ENCODE data around the gene MSI2.

Gene MSI2

GRCh38 chr17:57527221-57528057 lies 271.1 kb downstream of the MSI2 start:
- H3K9ac ChIP-seq (ENCODE audit: insufficient read length, low read depth), result no peak overlapping the region
- no peaks in the 10 kb centered on the region for H3K27me3 ChIP-seq (ENCODE audit: insufficient read depth, insufficient read length)
- no peaks in the 10 kb centered on the region for H3K9me3 ChIP-seq (ENCODE audit: insufficient read depth, low read length)
- DNase-seq (ENCODE audit: low read depth, low spot score), result no peak
- H3K4me3 ChIP-seq (ENCODE audit: insufficient read length, low read depth), result no peak overlapping the region
- TF ChIP-seq YY1 (IDR thresholded peaks at IDR 0.05; ENCODE audit: insufficient read depth, insufficient read length) (no peak), SUZ12 (IDR thresholded peaks at IDR 0.05; ENCODE audit: extremely low read depth, insufficient read depth, insufficient read length) (no peak), ZNF274 (IDR thresholded peaks at IDR 0.05; ENCODE audit: low read depth, low read length) (no peak)
- H3K4me1 ChIP-seq (ENCODE audit: insufficient read depth, insufficient read length), result peaks cover 13% of the 10 kb centered on the region
- peaks cover under 1% of the 10 kb centered on the region for H3K36me3 ChIP-seq (ENCODE audit: insufficient read depth, insufficient read length, low read length)

- Histone ChIP-seq H3K4me1 (ENCODE audit: insufficient read depth, insufficient read length) (peaks cover 15% of the 10 kb centered on the region), H3K9me3 (ENCODE audit: insufficient read depth, low read length) (no peaks in the 10 kb centered on the region), H3K36me3 (ENCODE audit: insufficient read depth, insufficient read length, low read length) (peaks cover 7% of the 10 kb centered on the region), H3K27me3 (ENCODE audit: insufficient read depth, insufficient read length) (no peaks in the 10 kb centered on the region), H3K4me3 (ENCODE audit: insufficient read length, low read depth) (no peak overlapping the region), H3K9ac (ENCODE audit: insufficient read length, low read depth) (no peak overlapping the region)
- no peak for TF ChIP-seq SUZ12 (IDR thresholded peaks at IDR 0.05; ENCODE audit: extremely low read depth, insufficient read depth, insufficient read length)
- no peak for TF ChIP-seq YY1 (IDR thresholded peaks at IDR 0.05; ENCODE audit: insufficient read depth, insufficient read length)
- TF ChIP-seq ZNF274 (IDR thresholded peaks at IDR 0.05; ENCODE audit: low read depth, low read length), result no peak
- no peak for DNase-seq (ENCODE audit: low read depth, low spot score)
These were observed 271.7 kb downstream of the MSI2 start for GRCh38 chr17:57528058-57528451.

DNA sequence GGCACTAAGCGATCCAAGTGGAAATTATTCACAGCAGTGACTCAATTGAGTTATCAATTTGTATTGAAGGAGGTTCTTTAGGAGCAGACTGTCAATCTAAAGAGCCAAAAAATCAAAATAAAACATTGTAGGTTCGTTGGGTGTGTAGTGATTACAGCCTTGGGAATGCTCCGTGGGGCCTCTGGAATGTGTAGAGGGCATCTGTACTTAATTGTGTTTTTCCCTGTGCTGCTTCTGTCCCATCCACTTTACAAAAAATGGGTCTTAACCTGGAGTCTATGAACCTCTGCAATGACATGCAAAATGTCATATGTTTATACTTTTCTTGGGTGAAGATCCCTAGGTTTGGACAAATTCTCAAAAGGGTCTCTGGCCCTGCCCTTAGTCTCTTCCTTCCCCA lies 273.7 kb downstream of the MSI2 start:
- Histone ChIP-seq H3K9me3 (ENCODE audit: insufficient read depth, low read length) (no peaks in the 10 kb centered on the region), H3K4me3 (ENCODE audit: insufficient read length, low read depth) (no peak overlapping the region), H3K36me3 (ENCODE audit: insufficient read depth, insufficient read length, low read length) (peaks cover 8% of the 10 kb centered on the region), H3K27me3 (ENCODE audit: insufficient read depth, insufficient read length) (no peaks in the 10 kb centered on the region), H3K4me1 (ENCODE audit: insufficient read depth, insufficient read length) (peaks cover 17% of the 10 kb centered on the region), H3K9ac (ENCODE audit: insufficient read length, low read depth) (no peak overlapping the region)
- no peak for DNase-seq (ENCODE audit: low read depth, low spot score)
- no peak for TF ChIP-seq YY1 (IDR thresholded peaks at IDR 0.05; ENCODE audit: insufficient read depth, insufficient read length)
- no peak for TF ChIP-seq ZNF274 (IDR thresholded peaks at IDR 0.05; ENCODE audit: low read depth, low read length)
- no peak for TF ChIP-seq SUZ12 (IDR thresholded peaks at IDR 0.05; ENCODE audit: extremely low read depth, insufficient read depth, insufficient read length)

- TF ChIP-seq ZNF274 (IDR thresholded peaks at IDR 0.05; ENCODE audit: low read depth, low read length), result no peak
- TF ChIP-seq YY1 (IDR thresholded peaks at IDR 0.05; ENCODE audit: insufficient read depth, insufficient read length), result no peak
- TF ChIP-seq SUZ12 (IDR thresholded peaks at IDR 0.05; ENCODE audit: extremely low read depth, insufficient read depth, insufficient read length), result no peak
- peaks cover 8% of the 10 kb centered on the region for H3K36me3 ChIP-seq (ENCODE audit: insufficient read depth, insufficient read length, low read length)
- peaks cover 19% of the 10 kb centered on the region for H3K4me1 ChIP-seq (ENCODE audit: insufficient read depth, insufficient read length)
- no peak overlapping the region for H3K4me3 ChIP-seq (ENCODE audit: insufficient read length, low read depth)
- H3K27me3 ChIP-seq (ENCODE audit: insufficient read depth, insufficient read length), result no peaks in the 10 kb centered on the region
- H3K9me3 ChIP-seq (ENCODE audit: insufficient read depth, low read length), result no peaks in the 10 kb centered on the region
- no peak for DNase-seq (ENCODE audit: low read depth, low spot score)
- no peak overlapping the region for H3K9ac ChIP-seq (ENCODE audit: insufficient read length, low read depth)
These were observed 274.2 kb downstream of the MSI2 start for GRCh38 chr17:57530508-57530907.

DNA sequence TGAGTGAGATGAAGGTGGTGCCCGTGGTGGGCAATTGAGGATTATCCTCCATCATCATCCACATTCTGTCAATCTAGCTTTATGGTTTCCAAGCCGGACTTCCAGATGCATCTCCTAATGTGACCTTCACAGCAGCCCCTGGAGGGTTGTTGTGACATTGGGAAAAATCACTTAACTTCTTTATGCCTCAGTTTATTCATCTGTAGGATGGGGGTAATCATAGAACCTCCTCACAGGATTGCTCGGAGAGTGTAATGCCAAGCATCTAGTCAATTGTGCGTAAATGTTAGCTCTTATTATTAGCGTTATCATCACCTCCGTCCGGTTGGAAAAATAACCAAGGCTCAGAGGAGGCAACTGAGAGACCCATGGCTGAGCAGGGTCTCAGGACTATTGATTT lies 274.8 kb downstream of the MSI2 start:
- no peak for DNase-seq (ENCODE audit: low read depth, low spot score)
- Histone ChIP-seq H3K27me3 (ENCODE audit: insufficient read depth, insufficient read length) (no peaks in the 10 kb centered on the region), H3K9me3 (ENCODE audit: insufficient read depth, low read length) (no peaks in the 10 kb centered on the region), H3K9ac (ENCODE audit: insufficient read length, low read depth) (no peak overlapping the region), H3K4me1 (ENCODE audit: insufficient read depth, insufficient read length) (peaks cover 19% of the 10 kb centered on the region), H3K36me3 (ENCODE audit: insufficient read depth, insufficient read length, low read length) (peaks cover 8% of the 10 kb centered on the region), H3K4me3 (ENCODE audit: insufficient read length, low read depth) (no peak overlapping the region)
- TF ChIP-seq ZNF274 (IDR thresholded peaks at IDR 0.05; ENCODE audit: low read depth, low read length), result no peak
- TF ChIP-seq YY1 (IDR thresholded peaks at IDR 0.05; ENCODE audit: insufficient read depth, insufficient read length), result no peak
- no peak for TF ChIP-seq SUZ12 (IDR thresholded peaks at IDR 0.05; ENCODE audit: extremely low read depth, insufficient read depth, insufficient read length)

- peaks cover 8% of the 10 kb centered on the region for H3K36me3 ChIP-seq (ENCODE audit: insufficient read depth, insufficient read length, low read length)
- TF ChIP-seq ZNF274 (IDR thresholded peaks at IDR 0.05; ENCODE audit: low read depth, low read length), result no peak
- no peak for TF ChIP-seq YY1 (IDR thresholded peaks at IDR 0.05; ENCODE audit: insufficient read depth, insufficient read length)
- TF ChIP-seq SUZ12 (IDR thresholded peaks at IDR 0.05; ENCODE audit: extremely low read depth, insufficient read depth, insufficient read length), result no peak
- H3K4me1 ChIP-seq (ENCODE audit: insufficient read depth, insufficient read length), result peaks cover 19% of the 10 kb centered on the region
- DNase-seq (ENCODE audit: low read depth, low spot score), result no peak
- no peaks in the 10 kb centered on the region for H3K9me3 ChIP-seq (ENCODE audit: insufficient read depth, low read length)
- H3K4me3 ChIP-seq (ENCODE audit: insufficient read length, low read depth), result no peak overlapping the region
- H3K9ac ChIP-seq (ENCODE audit: insufficient read length, low read depth), result no peak overlapping the region
- H3K27me3 ChIP-seq (ENCODE audit: insufficient read depth, insufficient read length), result no peaks in the 10 kb centered on the region
These were observed 275.6 kb downstream of the MSI2 start for GRCh38 chr17:57531648-57532504.

DNA sequence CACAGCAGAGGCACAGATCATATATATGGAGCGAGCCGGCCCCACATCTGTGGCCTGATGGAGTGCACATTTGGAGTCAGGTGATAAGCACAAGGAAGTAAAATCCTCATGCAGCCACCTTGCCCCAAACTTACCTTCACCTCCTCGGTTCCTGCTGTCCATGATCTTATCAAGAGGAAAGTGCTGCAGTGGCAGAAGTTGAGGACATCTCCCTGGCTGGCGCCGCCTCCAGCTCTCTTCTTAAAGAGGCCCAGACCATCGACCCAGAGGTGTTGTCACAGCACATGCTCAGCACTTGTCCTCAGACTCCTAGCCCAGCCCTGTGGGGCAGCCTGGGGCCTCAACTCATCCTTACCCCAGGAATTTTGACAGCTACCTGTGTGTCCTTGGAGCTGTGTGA lies 276.2 kb downstream of the MSI2 start:
- Histone ChIP-seq H3K36me3 (ENCODE audit: insufficient read depth, insufficient read length, low read length) (peaks cover 8% of the 10 kb centered on the region), H3K27me3 (ENCODE audit: insufficient read depth, insufficient read length) (no peaks in the 10 kb centered on the region), H3K9ac (ENCODE audit: insufficient read length, low read depth) (no peak overlapping the region), H3K9me3 (ENCODE audit: insufficient read depth, low read length) (no peaks in the 10 kb centered on the region), H3K4me1 (ENCODE audit: insufficient read depth, insufficient read length) (peaks cover 17% of the 10 kb centered on the region), H3K4me3 (ENCODE audit: insufficient read length, low read depth) (no peak overlapping the region)
- DNase-seq (ENCODE audit: low read depth, low spot score), result no peak
- TF ChIP-seq ZNF274 (IDR thresholded peaks at IDR 0.05; ENCODE audit: low read depth, low read length) (no peak), SUZ12 (IDR thresholded peaks at IDR 0.05; ENCODE audit: extremely low read depth, insufficient read depth, insufficient read length) (no peak), YY1 (IDR thresholded peaks at IDR 0.05; ENCODE audit: insufficient read depth, insufficient read length) (no peak)
